ENCODE measurements around the gene DIAPH2.

The DIAPH2 gene

DNA sequence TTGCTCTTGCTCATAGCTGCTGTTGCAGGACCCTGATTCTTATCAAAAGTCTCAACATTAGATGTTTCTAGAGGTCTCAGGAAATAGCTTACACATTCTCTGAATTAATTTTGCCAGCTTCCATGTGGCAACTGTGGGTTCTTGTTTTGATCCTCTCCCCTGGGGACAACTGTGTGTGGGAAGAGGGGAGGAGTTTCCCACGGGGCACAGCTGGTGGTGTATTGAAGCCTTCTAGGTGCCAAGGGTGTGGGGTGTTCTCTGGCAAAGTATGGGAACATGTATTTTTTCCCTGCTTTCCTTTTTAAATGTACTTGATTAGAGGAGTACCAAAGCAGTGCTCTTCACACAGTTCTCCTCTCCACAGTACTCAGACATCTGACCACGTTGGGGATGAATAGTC is 411.7 kb downstream of the DIAPH2 start:
- Histone ChIP-seq H3K9ac (no peak overlapping the region), H4K20me1 (no peaks in the 10 kb centered on the region), H3K4me2 (no peak overlapping the region), H3K27me3 (peaks cover 83% of the 10 kb centered on the region), H3K36me3 (no peaks in the 10 kb centered on the region), H3K4me1 (no peaks in the 10 kb centered on the region), H3K27ac (no peak overlapping the region), H3K4me3 (no peak overlapping the region), H3K9me3 (no peaks in the 10 kb centered on the region)
- TF ChIP-seq Cebpa-rat (IDR thresholded peaks at IDR 0.05) = no peak

DNA sequence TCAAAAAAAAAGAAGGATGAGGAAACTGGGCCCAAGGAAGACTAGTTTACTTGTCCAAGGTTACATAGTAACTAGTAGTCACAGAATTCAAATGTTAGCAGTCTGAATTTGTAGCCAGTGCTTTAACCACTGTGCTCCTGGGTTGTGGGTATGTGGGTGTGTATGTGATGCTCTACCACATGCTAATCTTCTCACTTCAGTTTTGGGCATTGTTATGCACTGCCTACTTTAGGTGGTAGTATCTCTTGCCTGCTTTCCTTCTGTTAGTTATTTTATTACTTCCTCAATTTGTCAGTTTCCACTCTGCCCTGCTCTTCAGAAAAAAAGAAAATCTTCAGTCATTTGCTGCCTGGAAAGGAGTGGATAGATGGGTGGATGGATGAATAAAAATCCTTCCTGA is 418.3 kb downstream of the DIAPH2 start:
- no peaks in the 10 kb centered on the region for H3K9me3 ChIP-seq
- TF ChIP-seq Cebpa-rat (IDR thresholded peaks at IDR 0.05) = no peak
- no peaks in the 10 kb centered on the region; the same call in 1 of the 2 replicates for H4K20me1 ChIP-seq
- H3K27me3 ChIP-seq = peaks cover 90% of the 10 kb centered on the region
- H3K27ac ChIP-seq = no peak overlapping the region
- no peak overlapping the region for H3K4me2 ChIP-seq
- no peak overlapping the region for H3K4me3 ChIP-seq
- no peaks in the 10 kb centered on the region for H3K4me1 ChIP-seq
- H3K9ac ChIP-seq = no peak overlapping the region
- H3K36me3 ChIP-seq = no peaks in the 10 kb centered on the region

DNA sequence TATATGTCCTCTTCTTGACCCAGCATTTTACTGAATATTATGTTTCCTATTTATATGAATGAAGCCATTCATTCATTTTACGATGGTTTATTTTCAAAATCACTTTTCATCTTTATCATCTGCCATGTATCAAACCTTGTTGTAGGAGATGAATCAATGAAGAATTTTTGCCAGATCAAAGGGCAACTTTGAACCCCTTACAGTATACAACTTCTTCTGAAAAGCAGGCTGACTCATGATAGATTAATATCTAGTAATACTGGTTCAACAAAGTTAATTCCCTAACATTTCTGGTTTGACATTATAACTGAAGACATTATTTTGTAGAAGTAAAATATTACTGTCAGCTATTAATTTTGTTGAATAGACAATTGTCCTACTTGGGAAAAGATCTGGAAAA is 425.1 kb downstream of the DIAPH2 start:
- Histone ChIP-seq H4K20me1 (peaks cover 4% of the 10 kb centered on the region; the same call in 1 of the 2 replicates), H3K4me2 (no peak overlapping the region), H3K4me1 (no peaks in the 10 kb centered on the region), H3K27me3 (peaks cover 92% of the 10 kb centered on the region), H3K27ac (no peak overlapping the region), H3K9ac (no peak overlapping the region), H3K4me3 (no peak overlapping the region), H3K9me3 (no peaks in the 10 kb centered on the region), H3K36me3 (no peaks in the 10 kb centered on the region)
- no peak for TF ChIP-seq Cebpa-rat (IDR thresholded peaks at IDR 0.05)

DNA sequence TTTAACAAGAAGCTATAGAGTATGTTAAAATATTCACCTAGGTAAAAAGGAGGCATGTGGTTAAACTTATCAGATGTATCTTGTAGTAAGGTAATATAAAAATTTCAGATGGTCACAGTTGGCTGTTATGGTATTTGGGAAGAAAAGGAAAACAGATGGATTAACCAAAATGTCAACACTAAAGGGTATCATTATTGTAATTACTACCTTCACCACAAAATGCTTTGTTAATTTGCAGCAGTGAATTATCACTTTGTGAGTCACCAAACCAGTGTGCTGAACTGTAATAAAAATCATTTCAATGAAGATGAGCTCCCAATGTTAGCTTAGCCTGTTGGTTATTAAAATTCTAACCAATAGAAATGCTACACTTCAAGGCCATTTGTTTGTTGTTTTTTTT is 432.9 kb downstream of the DIAPH2 start:
- Histone ChIP-seq H3K4me3 (no peak overlapping the region), H4K20me1 (peaks cover 4% of the 10 kb centered on the region; the same call in 1 of the 2 replicates), H3K27ac (no peak overlapping the region), H3K4me2 (no peak overlapping the region), H3K9me3 (no peaks in the 10 kb centered on the region), H3K4me1 (no peaks in the 10 kb centered on the region), H3K9ac (no peak overlapping the region), H3K27me3 (peaks cover 94% of the 10 kb centered on the region), H3K36me3 (0 out of 2 replicates have a peak, but pooled peaks cover 5% of the 10 kb centered on the region)
- no peak for TF ChIP-seq Cebpa-rat (IDR thresholded peaks at IDR 0.05)

DNA sequence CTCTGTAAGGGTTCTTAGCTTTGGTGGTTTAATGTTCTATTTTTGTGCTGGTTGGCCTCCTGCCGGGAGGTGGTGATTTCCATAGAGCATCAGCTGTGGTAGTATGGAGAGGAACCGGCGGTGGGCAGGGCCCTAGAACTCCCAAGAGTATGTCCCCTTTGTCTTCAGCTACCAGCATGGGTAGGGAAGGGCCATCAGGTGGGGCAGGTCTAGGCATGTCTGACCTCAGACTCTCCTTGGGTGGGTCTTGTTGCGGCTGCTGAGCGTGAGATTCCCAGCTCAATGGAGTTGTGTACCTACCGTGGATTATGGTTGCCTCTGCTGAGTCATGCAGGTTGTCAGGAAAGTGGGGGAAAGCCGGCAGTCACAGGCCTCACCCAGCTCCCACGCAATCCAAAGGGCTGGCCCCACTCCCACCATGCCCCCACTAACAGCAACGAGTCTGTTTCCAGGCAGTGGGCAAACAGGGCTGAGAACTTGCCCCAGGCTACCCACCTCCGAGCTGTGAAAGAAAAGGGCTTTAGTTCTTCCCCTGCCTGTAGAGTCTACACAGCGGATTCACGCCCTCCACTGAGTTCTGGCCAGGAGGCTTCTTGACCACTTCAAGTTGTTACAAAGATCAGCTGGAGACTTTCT is 434.9 kb downstream of the DIAPH2 start:
- H3K36me3 ChIP-seq = 0 out of 2 replicates have a peak, but pooled peaks cover 5% of the 10 kb centered on the region
- H3K9me3 ChIP-seq = no peaks in the 10 kb centered on the region
- H3K4me2 ChIP-seq = no peak overlapping the region
- no peak overlapping the region for H3K9ac ChIP-seq
- H3K4me3 ChIP-seq = no peak overlapping the region
- no peaks in the 10 kb centered on the region; the same call in 1 of the 2 replicates for H4K20me1 ChIP-seq
- no peak for TF ChIP-seq Cebpa-rat (IDR thresholded peaks at IDR 0.05)
- no peak overlapping the region for H3K27ac ChIP-seq
- H3K4me1 ChIP-seq = no peaks in the 10 kb centered on the region
- peaks cover 95% of the 10 kb centered on the region for H3K27me3 ChIP-seq

DNA sequence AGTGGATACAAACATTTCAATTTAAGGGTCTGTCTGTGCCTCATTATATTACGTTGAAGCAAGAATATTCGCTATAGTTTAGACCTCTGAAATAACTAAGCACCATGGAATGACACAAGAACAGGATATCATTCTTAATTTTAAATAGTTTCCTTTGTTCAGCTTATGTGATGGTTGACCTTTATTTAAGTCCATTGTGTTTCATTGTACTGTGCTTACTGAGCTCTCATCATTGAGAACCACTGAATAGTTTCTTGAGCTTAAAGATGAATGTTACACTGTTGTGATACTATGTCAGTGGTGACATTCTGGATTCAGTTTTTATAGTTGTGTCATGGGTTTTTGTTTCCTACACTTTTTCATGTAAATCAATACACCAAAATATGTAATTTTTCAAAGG is 438.4 kb downstream of the DIAPH2 start:
- no peak overlapping the region for H3K9ac ChIP-seq
- no peaks in the 10 kb centered on the region for H3K9me3 ChIP-seq
- H3K27me3 ChIP-seq = peaks cover 96% of the 10 kb centered on the region
- H3K36me3 ChIP-seq = 0 out of 2 replicates have a peak, but pooled peaks cover 5% of the 10 kb centered on the region
- no peak overlapping the region for H3K27ac ChIP-seq
- H3K4me3 ChIP-seq = no peak overlapping the region
- no peak for TF ChIP-seq Cebpa-rat (IDR thresholded peaks at IDR 0.05)
- H4K20me1 ChIP-seq = no peaks in the 10 kb centered on the region; the same call in 1 of the 2 replicates
- H3K4me2 ChIP-seq = no peak overlapping the region
- H3K4me1 ChIP-seq = no peaks in the 10 kb centered on the region

DNA sequence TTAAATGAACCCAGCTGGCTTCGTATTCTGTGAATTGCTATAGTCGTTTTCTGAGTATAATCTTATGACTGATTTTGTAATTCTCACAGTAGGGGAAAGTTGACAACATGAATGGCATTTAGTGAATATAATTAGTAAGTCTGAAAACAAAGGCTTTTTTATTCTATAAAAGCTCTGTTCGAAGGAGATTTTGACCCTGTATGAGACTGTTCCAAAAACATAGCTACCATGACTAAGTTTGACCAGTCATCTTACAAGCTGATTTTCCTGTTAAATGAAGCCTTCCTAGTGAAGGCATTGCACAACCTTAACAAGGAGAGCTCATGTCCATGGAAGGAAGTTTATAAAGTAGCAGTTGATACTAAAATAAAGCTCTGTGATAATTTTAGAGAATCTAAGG is 441.4 kb downstream of the DIAPH2 start:
- Histone ChIP-seq H3K4me3 (no peak overlapping the region), H3K27ac (no peak overlapping the region), H3K27me3 (peaks cover 90% of the 10 kb centered on the region), H3K9ac (no peak overlapping the region), H3K9me3 (no peaks in the 10 kb centered on the region), H3K36me3 (no peaks in the 10 kb centered on the region), H3K4me2 (no peak overlapping the region), H3K4me1 (no peaks in the 10 kb centered on the region), H4K20me1 (no peaks in the 10 kb centered on the region)
- TF ChIP-seq Cebpa-rat (IDR thresholded peaks at IDR 0.05) = no peak

DNA sequence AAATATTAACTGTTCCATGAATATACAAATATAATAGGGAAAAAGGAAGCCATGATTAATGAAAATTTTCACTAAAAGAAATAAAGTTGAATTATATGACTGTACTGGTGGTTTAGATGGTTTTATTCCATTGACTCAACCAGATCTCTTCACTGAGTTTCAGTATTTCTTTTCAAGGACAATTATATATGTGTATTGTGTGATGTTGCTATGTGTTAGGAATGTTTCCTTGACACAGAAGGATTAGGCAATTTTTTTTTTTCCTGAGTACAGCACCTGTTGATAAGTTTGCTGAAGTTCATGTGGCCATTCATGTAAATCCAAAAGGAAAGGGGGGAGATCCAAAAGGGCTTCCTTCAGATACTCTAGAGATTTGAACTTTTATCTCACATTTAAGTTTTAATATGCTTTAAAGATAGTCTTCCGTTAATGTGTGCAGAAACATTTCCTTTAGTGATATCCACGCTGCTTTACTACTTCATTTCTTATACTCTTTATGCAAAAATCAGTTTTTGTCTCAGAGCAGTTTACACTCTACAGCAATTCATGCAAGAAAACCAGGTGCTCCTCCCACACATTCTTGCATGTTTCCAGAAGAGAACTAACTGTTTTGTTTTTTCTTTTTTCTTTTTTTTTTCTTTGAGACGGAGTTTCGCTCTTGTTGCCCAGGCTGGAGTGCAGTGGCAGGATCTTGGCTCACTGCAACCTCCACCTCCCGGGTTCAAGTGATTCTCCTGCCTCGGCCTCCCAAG is 448.2 kb downstream of the DIAPH2 start:
- no peaks in the 10 kb centered on the region; the same call in 1 of the 2 replicates for H4K20me1 ChIP-seq
- peaks cover 16% of the 10 kb centered on the region for H3K4me1 ChIP-seq
- H3K9me3 ChIP-seq = no peaks in the 10 kb centered on the region
- no peak overlapping the region for H3K27ac ChIP-seq
- H3K4me2 ChIP-seq = 0 out of 2 replicates have a peak overlapping the region, but pooled peaks have one; percentile 19
- no peak overlapping the region for H3K9ac ChIP-seq
- H3K36me3 ChIP-seq = no peaks in the 10 kb centered on the region
- H3K4me3 ChIP-seq = no peak overlapping the region
- peaks cover 85% of the 10 kb centered on the region for H3K27me3 ChIP-seq
- no peak for TF ChIP-seq Cebpa-rat (IDR thresholded peaks at IDR 0.05)

DNA sequence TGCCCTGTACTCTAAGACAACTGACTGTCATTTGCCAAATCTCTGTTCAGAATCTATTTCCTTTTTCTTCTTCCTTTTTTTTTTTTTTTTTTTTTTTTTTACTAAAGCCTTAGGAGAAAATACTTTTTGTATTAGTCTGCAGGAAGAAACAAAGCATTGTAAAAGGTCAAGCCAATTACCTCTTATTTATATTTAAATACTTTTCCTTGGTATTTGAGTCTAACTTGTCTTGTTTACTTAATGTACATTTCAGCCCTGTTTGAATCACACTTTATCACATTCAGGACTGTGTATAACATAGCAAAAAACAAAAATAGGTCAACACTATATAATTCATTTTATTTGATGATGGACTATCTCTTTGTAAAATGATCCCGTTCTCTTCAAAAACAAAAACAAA is 461.3 kb downstream of the DIAPH2 start:
- H3K36me3 ChIP-seq = no peaks in the 10 kb centered on the region
- no peaks in the 10 kb centered on the region for H3K4me1 ChIP-seq
- H4K20me1 ChIP-seq = 0 out of 2 replicates have a peak, but pooled peaks cover 4% of the 10 kb centered on the region
- TF ChIP-seq Cebpa-rat (IDR thresholded peaks at IDR 0.05) = no peak
- no peak overlapping the region for H3K4me3 ChIP-seq
- H3K27ac ChIP-seq = no peak overlapping the region
- H3K9ac ChIP-seq = no peak overlapping the region
- peaks cover 73% of the 10 kb centered on the region for H3K27me3 ChIP-seq
- no peak overlapping the region for H3K4me2 ChIP-seq
- no peaks in the 10 kb centered on the region for H3K9me3 ChIP-seq

DNA sequence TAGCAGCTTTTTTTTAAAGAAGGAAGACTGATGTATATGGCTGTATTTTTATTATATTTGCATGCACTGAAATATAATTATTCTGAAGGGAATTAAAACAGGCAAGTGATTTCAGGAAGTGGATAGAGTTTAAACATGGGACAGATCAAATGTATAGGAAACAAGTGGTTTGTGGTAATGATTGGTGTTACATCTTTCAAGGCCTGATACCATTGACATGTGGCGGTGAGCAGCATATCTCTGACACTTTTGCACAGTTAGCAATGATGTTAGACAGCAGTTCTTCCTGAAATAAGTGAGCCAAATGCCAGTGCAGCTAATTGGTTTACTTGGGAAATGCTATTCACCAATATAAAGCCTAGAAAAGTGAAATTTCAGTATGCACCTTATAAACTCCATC is 471.2 kb downstream of the DIAPH2 start:
- TF ChIP-seq Cebpa-rat (IDR thresholded peaks at IDR 0.05) = no peak
- H3K9me3 ChIP-seq = peaks cover 5% of the 10 kb centered on the region; the same call in 1 of the 2 replicates

More for the DNA sequence above, 471.2 kb downstream of the DIAPH2 start:
- Histone ChIP-seq H3K9ac (no peak overlapping the region), H4K20me1 (peaks cover 18% of the 10 kb centered on the region; the same call in 1 of the 2 replicates), H3K27me3 (peaks cover 84% of the 10 kb centered on the region), H3K27ac (no peak overlapping the region), H3K4me1 (peaks cover 11% of the 10 kb centered on the region; the same call in 1 of the 2 replicates), H3K4me2 (no peak overlapping the region; the same call in 1 of the 2 replicates), H3K36me3 (no peaks in the 10 kb centered on the region), H3K4me3 (no peak overlapping the region)

Measured in BLaER1 (cell line).